ENCODE results near the gene AGBL4. TPM values are rescaled to one million over a fixed set of nuclear protein-coding genes. Genes with fewer than 3 reads are reported as not detected.
"Not testable (repeated sequence)": the region's sequence is repeated elsewhere in the genome, so short reads cannot be mapped to it uniquely, and the experiment has no call there.

AGBL4 gene
- total RNA-seq, 1 donor from 2014 or later = not detected

DNA sequence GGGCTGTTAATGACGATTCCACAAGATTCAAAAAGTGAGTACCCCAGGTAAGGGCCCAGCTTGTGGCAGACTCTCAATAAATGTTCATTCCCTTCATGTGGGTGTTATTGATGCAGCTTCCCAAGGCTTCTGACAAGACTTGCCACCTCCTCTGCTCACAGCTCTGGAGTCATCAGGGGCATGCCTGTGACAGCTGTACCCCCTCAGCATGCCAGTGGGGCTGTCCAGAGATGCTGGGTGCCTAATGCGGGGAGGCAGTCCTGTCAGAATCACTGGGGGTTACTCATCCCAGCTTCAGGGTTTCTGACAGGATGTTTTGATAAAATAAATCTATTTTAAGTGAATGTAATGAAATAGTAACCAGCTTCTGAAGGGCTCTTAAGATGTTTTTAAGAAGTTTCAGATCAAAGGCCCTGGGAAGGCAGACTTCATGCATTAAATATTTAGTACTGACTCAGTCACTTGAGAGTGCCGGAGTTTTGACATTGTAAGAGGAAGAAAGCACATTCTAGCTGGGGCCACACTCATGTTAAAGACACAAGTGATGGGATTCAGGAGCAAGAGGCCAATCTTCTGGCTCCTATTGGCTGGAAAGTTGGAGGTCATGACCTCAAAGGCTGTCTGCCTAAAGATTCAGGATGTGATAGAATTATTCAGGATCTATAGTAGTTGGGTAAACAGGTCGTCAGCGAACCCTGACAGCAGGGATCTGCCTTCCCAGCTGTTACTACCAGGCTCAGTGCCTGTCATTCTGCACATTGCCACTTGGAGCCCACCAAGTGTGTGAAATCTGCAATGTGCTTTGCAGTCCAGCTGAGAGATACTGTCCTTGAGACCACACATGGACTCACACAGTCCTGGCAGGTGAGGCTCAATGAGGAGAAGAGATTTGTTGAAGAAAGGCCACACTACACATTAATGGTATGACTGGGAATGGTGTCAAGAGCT lies 1007.5 kb downstream of the AGBL4 start:
- no peak for ATAC-seq

DNA sequence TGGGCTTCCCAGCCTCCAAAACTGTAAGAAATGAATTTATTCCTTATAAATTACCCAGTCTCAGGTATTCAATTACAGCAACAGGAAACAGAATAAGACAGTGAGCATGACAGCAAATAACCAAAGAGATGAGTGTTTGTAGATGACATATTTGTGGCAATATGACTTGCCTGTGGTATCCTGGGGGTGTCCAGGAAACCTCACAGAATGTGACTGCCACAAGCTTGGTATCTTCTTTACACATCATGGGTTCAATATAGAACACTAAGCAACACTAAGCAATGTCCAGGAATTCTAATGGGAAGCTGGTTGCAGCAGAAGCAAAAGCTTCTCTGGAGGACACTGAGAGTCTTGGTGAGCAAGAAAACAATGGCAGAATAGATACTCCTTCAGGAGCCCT lies 1010.7 kb downstream of the AGBL4 start:
- ATAC-seq = no peak

DNA sequence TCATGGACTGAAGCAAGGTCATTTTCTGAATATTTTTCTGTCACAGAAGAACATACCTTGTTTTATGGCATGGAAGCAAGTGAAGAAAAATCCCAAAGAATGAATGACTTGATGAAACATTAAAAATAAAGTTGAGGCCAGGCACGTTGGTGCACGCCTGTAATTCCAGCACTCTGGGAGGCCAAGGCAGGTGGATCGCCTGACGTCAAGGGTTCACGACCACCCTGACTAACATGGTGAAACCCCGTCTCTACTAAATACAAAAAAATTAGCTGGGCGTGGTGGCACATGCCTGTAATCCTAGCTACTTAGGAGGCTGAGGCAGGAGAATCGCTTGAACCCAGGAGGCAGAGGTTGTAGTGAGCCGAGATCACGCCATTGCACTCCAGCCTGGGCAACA lies 1020.8 kb downstream of the AGBL4 start:
- not testable (repeated sequence) for ATAC-seq

DNA sequence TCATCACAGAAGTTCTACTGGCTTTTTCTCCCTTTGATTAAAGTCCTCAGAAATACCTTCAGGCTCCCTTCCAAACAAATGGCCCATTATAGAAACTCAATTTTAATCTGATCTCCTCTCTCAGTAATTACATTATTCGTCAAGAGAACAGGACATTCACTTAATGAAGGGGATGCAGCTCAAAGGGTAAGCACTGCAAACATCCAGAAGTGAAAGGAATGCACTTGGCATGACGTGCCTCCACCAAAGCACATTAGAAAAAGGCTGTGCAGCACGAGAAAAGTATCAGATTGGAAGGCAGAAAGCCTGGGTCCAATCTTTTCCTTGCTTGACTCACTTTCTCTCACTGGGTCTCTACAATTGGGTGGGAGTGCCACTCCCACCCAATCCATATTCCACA lies 1024.4 kb downstream of the AGBL4 start:
- ATAC-seq = no peak

DNA sequence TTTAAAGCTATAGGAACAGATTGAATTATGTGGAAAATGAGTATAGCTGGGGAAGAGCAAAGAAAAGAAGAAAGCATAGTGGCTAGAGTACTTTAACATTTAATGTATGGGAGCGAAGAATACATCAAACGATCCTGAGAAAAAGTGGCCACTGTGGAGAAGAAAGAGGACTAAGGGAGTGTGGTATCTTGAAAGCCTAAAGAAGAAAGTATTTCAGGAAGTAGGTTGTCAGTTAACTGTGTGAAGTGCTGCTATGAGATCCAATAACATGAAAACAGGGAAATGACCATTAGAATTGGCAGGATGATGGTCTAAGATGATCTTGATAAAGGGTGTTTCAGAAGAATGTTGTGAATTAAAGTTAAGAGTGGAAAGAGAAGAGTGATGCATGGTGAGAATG lies 1027.4 kb downstream of the AGBL4 start:
- no peak for ATAC-seq

DNA sequence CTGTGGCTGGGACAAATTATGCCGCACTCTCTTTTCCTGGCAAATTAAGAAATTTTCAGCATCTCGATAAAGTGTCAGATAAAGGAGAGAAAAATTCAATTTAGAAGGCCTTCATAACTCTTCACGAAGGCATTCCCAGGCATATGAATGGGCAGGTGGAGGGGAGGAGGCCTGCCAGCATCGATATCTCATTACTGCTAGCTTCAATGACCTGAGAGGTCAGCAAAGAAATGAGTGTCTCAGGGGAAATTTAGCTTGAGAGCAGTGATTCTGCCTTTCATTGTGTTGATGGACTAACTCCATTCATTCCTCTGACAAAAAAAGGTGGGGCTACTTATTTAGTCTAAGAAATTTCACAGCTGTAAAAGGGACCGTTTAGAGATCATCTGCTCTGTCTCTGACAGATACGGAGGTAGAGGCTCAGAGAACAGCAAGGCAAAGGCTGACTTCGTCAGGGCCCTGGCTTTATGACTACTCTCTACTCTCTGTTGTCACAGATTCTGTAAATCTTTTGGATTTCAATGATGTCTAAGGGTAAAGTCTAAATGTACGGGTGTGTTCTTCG lies 1035.0 kb downstream of the AGBL4 start:
- ATAC-seq = no peak

DNA sequence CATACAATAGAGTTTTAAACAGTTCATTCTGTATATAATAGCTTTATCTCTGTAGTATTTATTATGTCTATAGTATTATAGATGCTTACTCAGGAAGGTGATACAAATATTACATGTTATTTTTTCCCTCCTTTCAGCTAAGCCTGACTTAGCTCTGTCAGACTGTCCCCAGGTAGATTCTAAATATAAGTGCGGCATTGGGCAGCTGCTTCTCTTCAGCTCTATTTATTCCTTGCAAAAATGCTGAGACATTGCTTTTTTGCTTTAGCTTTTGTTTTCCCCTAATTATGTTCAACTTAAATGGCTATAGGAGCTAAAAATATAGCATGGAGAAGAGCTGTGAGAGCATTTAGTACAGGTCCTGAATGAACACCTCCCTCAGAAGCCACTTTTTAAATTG lies 1043.8 kb downstream of the AGBL4 start:
- no peak for ATAC-seq

DNA sequence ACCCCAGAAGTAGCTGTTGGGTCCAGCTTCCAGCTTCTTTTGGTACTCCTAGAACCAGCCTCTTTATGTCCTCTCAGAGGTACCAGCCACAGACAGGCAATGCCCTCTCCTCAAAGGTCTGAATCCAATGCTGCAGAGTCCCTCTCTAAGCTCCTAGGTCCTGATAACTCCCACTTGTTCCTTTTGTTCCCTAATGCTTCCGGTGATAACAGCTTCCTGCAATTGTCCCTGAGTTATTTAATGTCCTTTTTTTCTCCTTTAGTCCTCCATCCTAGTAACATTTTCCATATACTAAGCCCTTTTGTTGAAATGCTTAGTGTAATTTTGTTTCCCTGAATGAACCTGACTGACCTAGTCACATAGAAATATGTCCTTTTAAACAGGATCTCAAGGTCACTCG lies 1045.3 kb downstream of the AGBL4 start:
- ATAC-seq = no peak

DNA sequence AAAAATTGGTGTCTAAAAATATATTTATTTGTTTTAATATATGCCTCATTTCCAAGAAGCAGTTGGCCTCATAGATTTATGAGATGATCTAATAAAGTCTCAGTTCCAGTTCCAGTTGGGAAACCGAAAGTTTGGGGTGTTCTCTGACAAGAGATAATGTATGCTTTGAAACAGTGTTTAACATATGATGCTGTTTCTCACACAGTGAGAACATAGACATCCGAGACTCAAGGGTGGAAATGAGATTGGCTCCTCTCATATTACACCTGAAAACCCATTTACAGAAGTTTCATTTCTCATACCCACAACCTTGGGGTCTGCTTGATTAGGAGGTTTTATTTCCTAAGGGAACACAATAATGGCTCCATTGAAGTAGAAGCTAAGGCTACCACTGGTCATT lies 1046.5 kb downstream of the AGBL4 start:
- no peak for ATAC-seq

DNA sequence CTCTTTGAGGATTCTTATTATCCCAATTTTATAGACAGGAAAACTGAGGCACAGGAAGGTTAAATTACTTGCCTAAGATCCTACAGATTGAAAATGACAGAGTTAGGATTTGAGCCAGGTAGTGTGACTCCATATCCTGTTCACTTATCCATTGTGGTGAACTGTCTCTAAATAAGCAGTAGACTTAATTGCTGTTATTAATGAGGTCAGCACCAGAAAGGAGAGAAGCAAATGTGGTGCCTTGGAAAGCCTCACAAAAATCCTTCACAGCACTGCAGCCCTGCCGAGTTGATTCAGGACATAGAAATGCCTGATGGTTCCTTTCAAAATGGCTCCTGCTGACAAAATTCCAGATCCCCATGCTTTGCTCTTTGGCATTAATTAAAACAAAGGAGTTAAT lies 1053.8 kb downstream of the AGBL4 start:
- ATAC-seq = no peak

DNA sequence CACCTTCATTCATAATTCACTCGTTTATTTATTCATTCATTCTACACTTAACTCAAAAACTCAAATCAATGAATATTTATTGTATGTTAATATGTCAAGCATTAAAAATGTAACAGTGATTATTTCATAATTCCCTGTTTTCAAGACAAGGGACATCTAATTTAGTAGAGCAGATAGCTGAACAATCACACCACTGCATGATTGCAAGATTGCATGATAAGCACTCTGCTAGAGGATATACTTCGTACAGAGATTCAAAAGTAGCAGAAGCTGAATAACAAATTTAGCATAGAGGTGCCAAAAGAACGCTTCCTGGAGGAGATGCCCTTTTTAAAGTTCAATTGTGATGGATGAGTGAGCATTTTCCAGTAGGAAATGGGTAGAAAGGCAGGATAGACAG lies 1056.4 kb downstream of the AGBL4 start:
- no peak for ATAC-seq

DNA sequence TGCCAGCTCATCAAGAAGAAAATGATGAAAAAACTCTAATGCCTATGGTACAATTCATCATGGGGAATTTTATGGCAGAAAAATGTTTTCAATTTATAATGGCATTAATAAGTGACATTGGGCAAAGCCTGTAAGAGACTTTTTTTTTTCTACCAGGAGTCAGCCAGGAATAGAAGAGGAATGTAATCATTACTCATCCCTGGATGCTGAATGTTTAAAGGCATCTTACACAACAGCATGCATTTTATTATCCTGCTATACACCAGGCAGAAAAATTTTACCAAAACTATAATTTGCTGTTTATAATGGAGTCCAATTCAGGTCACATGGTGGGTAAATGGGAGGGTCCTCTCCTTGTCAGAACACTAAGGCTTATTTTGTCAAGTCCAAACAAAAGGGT lies 1057.2 kb downstream of the AGBL4 start:
- no peak for ATAC-seq

DNA sequence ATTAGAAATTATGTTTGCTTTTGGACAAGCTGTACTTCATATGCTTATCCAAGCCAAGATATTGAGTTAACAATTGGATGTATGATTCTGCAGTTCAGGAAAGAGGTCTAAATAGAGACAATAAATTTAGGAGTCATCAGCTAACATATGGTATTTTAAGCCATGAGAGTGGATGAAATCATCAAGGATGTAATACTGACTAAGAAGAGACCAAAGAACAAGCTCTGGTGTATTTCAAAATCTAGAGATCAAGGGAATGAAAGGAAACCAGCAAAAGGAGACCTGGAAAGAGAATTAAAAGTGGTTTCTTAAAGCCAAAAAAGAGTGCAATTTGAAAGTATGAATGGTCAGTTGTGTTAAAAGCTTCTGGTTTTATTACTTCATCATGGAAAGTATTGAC lies 1063.4 kb downstream of the AGBL4 start:
- ATAC-seq = no peak

DNA sequence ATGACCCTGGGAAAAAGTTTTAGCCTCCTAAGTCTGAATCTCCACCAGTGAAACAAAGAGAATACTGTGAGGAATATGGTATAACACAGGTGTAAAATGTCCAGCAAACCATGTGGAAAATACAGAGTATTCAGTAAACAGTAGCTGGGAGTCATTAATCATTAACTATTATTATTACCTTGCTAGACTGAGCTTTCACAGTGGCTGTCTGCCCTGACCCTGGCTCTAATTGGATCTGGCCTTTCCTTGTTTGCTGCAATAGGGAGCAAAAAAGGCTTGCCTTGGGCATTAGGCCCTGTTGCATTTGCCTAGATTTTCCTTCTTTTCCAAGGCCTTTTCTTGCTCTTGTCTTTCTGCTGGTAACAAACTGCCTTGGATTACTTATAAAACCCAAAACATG lies 1068.0 kb downstream of the AGBL4 start:
- no peak for ATAC-seq

DNA sequence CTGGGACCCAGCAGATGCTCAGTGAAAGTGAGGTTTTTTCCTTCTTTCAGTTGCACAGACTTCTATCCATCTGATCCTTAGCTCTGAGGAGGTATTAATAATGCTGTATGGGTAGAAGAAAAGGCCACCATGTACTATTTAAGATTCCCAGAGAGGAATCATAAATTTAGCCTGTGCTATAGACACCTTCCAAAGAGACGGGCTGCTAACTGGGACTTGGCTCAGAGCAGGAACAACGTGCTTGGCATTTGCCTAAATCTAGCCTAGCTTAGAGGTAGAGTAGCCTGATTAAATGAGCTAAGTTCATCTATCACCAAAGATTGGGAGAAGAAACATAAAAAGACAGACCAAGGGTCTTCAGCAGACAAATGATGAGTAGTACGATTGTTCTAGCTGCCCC lies 1070.1 kb downstream of the AGBL4 start:
- no peak for ATAC-seq

DNA sequence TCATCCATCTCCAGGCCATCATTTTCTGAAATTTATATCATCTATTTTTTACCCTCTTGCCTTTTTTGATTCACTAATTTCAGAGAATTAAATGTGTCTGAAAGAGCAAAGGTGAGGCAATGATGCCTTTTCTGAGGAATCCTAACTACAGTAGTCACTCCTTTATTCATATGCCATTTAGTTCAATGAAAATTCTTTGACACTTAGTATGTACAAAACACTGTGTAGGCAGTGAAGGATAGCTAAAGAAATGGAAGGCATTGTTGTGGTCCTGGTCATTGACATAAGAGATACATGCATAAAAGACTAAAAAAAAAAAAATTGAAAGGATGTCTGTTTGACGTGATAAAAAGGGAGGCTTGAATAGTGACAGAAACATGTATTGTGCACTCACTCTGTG lies 1075.2 kb downstream of the AGBL4 start:
- ATAC-seq = no peak

DNA sequence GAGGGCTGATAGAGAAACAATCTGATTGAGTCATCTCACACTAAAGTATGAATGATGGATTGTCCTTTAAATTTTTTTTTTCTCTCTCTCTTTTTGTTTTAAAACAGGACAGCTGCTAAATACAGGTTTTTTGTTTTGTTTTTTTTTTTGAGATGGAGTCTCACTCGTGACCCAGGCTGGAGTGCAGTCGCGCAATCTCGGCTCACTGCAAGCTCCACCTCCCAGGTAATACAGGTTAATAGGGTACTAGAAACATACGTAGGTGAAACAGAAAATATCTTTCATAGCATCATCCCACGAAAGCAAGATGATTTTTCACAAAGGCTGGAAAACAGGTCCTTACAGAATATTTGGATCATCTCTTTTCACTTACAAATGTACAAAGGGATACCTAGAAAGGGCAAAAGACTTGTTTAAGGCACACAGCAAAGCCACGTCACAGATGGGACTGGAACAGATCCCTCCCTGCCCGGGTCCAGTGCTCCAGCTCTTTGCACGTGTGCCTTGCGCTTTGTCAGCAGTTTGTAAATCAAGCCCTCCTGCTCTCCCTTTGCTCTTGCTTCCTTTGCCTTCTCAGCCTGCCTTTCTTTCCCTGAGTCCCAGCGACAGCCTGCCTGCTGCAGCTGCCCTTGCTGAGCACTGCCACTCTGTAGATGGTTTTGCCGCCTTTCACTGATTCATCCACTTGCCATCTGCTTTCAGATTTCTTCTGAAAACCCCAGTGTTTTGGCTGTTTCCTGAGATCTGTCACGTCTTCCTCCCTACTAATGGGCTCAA lies 1075.8 kb downstream of the AGBL4 start:
- ATAC-seq = no peak

DNA sequence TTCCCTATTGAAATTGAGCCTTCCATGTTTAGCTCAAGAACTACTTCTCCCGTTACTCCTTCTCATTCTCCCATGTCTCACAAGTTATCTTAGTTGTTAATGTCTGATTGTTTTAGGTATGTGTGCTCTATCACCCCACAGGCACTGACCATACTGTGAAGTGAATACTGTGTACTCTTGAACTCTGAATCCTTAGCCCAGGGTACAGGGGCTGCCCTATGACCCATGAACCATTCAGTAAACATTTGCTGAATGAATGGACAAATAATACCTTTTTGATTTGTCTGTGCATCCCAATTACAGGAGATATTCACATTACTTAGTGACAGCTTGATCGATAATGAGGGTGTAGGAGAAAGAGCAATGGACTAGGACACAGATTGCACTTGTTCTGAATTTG lies 1077.7 kb downstream of the AGBL4 start:
- ATAC-seq = no peak

DNA sequence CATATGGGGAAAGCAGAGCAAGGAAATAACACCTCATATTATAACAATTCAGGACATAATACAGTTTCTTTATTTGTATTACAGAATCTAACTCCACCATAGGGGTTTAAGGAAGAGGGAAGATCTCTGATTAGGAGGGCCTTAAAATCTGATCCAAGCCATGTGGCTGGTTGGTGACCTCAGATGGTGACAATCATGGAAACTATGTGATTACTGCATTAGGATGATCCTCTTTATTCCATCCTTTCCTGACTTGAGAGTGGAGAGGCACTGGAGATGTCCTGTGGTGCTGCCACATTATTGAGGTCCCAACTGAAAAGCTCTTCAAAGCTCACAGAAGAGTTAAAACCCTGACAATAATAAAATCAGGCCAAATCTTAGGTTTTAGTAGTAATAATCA lies 1078.9 kb downstream of the AGBL4 start:
- ATAC-seq = no peak

DNA sequence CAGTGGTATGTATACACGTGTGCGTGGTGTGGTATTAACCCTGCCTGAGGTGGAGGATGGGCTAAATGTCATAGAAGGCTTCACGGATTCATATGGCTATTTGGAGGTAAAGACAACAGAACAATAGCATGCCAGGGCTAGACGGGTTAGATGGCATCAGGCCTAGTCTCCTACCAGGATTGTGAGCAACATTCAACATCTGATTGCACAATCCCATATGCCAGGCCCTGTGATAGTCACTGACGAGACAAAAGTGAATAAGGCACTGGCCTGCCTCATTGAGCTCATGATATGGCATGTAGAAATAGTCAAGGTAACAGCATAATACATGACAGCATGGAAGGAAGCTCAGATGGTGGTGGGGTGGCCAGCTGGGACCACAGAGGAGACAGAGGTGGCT lies 1079.9 kb downstream of the AGBL4 start:
- ATAC-seq = peak; percentile 37

DNA sequence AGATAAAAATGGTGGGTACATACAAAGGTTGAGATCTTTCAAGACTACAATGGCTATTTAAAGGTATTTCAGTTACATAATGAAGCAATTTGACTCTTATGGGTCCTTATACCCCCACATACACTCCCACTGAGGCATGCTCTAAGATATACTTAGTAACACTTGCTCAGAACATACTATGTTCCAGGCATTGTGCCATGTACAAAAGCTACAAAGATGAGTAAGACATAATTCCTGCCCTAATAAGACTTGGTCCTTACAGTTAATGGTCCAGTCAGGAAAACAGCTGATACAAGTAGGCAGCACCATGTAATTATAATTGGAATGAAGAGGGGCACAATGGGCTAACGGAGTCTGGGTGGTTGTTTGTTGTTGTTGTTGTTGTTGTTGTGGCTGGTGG lies 1080.4 kb downstream of the AGBL4 start:
- no peak for ATAC-seq

DNA sequence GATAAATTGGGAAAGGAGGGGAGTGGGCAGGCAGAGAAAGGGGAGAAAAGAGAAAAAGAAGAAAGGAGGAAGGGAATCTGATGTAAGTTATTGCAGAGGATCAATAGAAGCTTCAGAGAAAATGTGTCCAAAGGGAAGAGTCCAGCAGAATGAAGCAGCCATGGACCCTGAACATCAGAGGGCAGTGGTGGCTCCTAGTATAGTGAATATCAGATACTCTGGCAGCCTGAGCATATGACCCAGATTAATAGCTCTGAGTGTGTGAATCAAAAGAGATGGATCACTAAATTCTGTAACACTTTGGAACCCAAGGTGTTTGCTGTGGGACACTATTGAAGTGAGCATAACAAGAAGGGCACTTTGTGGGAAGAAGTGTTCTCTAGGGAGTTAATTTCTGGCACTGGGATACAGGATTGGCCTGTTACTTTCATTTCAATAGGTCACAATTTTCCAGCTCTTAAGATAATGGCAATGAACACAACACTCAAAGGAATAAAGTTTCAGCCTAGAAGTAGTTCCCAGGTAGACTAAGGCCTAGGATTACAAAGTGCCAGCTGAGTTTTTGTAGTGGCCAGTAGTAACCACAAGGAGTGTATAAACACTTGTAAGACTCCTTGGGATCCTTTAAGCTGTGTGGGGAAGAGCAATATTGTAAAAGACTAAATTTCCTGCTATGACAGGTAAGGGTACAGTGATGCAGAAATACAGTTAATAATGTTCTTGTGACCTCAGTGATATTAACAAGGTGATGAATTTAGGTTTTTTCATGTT lies 1082.6 kb downstream of the AGBL4 start:
- ATAC-seq = no peak

DNA sequence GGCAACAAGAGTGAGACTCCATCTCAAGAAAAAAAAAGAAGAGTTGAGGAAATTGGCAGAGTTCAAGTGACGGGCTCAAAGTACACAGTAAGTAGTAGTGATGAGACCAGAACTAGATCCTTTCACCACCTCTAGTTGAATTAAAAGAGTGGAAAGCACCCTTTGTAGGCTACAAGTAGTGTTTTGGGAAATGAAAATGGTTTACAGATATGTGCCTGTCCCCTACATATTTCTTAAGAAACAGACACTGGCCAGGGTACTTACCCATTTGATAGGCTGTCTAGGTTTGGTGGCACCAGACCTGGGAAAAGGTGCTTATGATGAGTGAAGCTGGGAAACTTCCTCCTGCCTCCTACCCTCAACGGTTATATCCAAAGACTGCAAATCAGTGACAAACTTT lies 1083.4 kb downstream of the AGBL4 start:
- ATAC-seq = no peak

Data from esophagus mucosa (tissue), 1 donor.